PC-3 (cell line): Measurements from ENCODE around the gene ADD1. TPM values are rescaled to one million over a fixed set of nuclear protein-coding genes. Genes with fewer than 3 reads are reported as not detected.

Experiments used
- ATAC-seq: fragments of 200-7000 bp; cut with Tn5 transposase; 2 replicates; pipeline ENCODE4 v1.9.1; 2020; ENCODE audit warnings: mild to moderate bottlenecking, moderate library complexity
- BruUV-seq: library from RNA; stranded (reverse); fragments of 400-500 nt; replicated peaks from 2 replicates; lab custom pipeline; 2021; lab: Mats Ljungman, UMichigan
- CTCF ChIA-PET: fragments of 300-600 bp; sonication (Branson Sonifier 250); formaldehyde crosslinking; loops from one replicate; lab custom pipeline; 2022; ENCODE audit warnings: antibody characterized with exemption; lab: Charles Lee
- POLR2A ChIA-PET: fragments of 300-600 bp; sonication (Branson Sonifier 250); formaldehyde crosslinking; loops from one replicate; lab custom pipeline; 2022; ENCODE audit warnings: antibody characterized with exemption; ENCODE audit not compliant: unreplicated experiment; lab: Charles Lee
- DNase-seq: peaks from one replicate; pipeline ENCODE4 v3.0.0-alpha.2; 2015
- H2AFZ ChIP-seq: fragments of 300-600 bp; sonication (generic); 2 replicates; pipeline ENCODE4 v1.6.0; 2016; ENCODE audit warnings: antibody characterized with exemption, low read length
- H3F3A ChIP-seq: fragments of 300-600 bp; sonication (generic); one replicate; pipeline ENCODE4 v1.6.0; 2017; ENCODE audit warnings: antibody characterized with exemption, low read length, control low read depth, mild to moderate bottlenecking; ENCODE audit not compliant: unreplicated experiment
- H3K27ac ChIP-seq: fragments of 300-600 bp; sonication (generic); 2 replicates; pipeline ENCODE4 v1.5.1; 2016; ENCODE audit warnings: mild to moderate bottlenecking, low read length
- H3K27me3 ChIP-seq: fragments of 300-600 bp; sonication (generic); 2 replicates; pipeline ENCODE4 v1.6.1; 2016; ENCODE audit warnings: low read length, mixed read lengths
- H3K36me3 ChIP-seq: fragments of 300-600 bp; sonication (generic); 2 replicates; pipeline ENCODE4 v1.6.1; 2016; ENCODE audit warnings: low read depth, mixed run types, low read length, mixed read lengths
- H3K4me1 ChIP-seq: fragments of 300-600 bp; sonication (generic); 2 replicates; pipeline ENCODE4 v1.5.1; 2016; ENCODE audit warnings: low read length; ENCODE audit not compliant: insufficient read depth
- H3K4me2 ChIP-seq: fragments of 300-600 bp; sonication (generic); 2 replicates; pipeline ENCODE4 v1.6.0; 2016; ENCODE audit warnings: low read length
- H3K4me3 ChIP-seq: fragments of 300-600 bp; sonication (generic); 2 replicates; pipeline ENCODE4 v1.5.1; 2016; ENCODE audit warnings: mild to moderate bottlenecking, low read length, mixed read lengths
- H3K79me2 ChIP-seq: fragments of 300-600 bp; sonication (generic); 2 replicates; pipeline ENCODE4 v1.6.1; 2017; ENCODE audit warnings: low read length, mixed read lengths
- H3K9ac ChIP-seq: fragments of 300-600 bp; sonication (generic); 2 replicates; pipeline ENCODE4 v1.6.0; 2016; ENCODE audit warnings: mild to moderate bottlenecking, low read length
- H3K9me2 ChIP-seq: fragments of 300-600 bp; sonication (generic); replicated peaks from 2 replicates; pipeline ENCODE4 v1.6.1; 2016; ENCODE audit warnings: mixed run types, low read length, mixed read lengths
- H3K9me3 ChIP-seq: fragments of 300-600 bp; sonication (generic); 2 replicates; pipeline ENCODE4 v1.6.1; 2016; ENCODE audit warnings: low read length, mixed read lengths
- H4K20me1 ChIP-seq: fragments of 300-600 bp; sonication (generic); 2 replicates; pipeline ENCODE4 v1.6.1; 2016; ENCODE audit warnings: low read length, mixed read lengths
- CTCF ChIP-seq: fragments of 300-600 bp; sonication (generic); conservative IDR thresholded peaks from 2 replicates; pipeline ENCODE4 v1.5.1; 2017; ENCODE audit warnings: antibody characterized with exemption, low read depth, mild to moderate bottlenecking, low read length
- EZH2 ChIP-seq: fragments of 300-600 bp; sonication (generic); IDR thresholded peaks from one replicate; pipeline ENCODE4 v1.6.1; 2017; ENCODE audit warnings: antibody characterized with exemption, mild to moderate bottlenecking, low read length; ENCODE audit not compliant: unreplicated experiment
- EZH2phosphoT487 ChIP-seq: fragments of 300-600 bp; sonication (generic); IDR thresholded peaks from 2 replicates; pipeline ENCODE4 v1.6.1; 2018; ENCODE audit warnings: mild to moderate bottlenecking, antibody characterized with exemption, low read length, borderline replicate concordance
- intact Hi-C: fragments of 100-400 bp; cut with micrococcal nuclease; formaldehyde crosslinking; loops from 2 replicates; pipeline ENCODE4 v1.9.0; 2023
- total RNA-seq: library from RNA; depleted of rRNA; stranded (reverse); fragments of >200 nt; gene quantifications from 2 replicates; pipeline ENCODE4 v1.2.3, GENCODE V29; 2014

The ADD1 gene
- total RNA-seq, 1 experiment from 2014 or later = 118 TPM

DNA sequence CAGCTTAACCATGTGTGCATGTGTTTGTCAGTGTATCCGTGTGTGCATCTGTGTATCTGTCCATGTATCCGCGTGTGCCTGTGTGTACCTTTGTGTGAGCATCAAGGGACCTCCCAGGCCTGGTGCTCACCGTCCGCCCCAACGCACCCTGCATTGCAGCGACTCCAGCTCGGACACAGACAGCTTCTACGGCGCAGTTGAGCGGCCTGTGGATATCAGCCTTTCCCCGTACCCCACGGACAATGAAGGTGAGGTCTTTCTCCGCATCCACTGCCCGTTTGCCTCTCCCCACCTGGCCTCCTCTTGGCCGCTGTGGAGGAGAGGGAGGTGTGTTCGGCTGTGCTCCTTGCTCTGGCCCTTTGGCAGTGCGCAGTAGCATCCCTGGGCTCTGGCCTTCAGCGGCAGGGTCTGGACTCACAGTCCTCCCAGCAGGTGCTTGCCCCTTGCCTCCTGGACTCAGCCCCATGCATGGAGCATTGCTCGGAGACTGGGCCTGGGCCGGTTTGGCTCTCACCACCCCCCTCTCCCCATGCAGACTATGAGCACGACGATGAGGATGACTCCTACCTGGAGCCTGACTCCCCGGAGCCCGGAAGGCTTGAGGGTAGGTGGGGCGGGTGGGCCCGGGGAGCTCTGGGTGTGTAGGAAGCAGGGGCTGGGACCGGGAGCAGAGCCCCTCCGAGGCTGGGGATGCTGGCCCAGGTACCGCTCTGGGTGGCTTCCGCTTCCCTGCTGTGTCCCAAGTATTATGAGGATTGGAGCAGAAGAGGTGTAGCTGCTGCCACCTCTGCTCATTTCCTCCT is 16.4 kb upstream of the ADD1 start:
- BruUV-seq = no TSS peak

GRCh38 chr4:2827874-2828751 is 15.5 kb upstream of the ADD1 start:
- no peaks in the 10 kb centered on the region for H3K36me3 ChIP-seq

More for the DNA sequence above, 16.4 kb upstream of the ADD1 start:
- Histone ChIP-seq H3K4me1 (no peaks in the 10 kb centered on the region), H3K9me2 (no peaks in the 10 kb centered on the region), H3K79me2 (no peaks in the 10 kb centered on the region), H3K27me3 (no peaks in the 10 kb centered on the region), H3K9ac (no peak overlapping the region), H3K36me3 (no peaks in the 10 kb centered on the region), H3K4me3 (no peak overlapping the region), H3K27ac (no peak overlapping the region), H2AFZ (no peak overlapping the region), H4K20me1 (no peaks in the 10 kb centered on the region), H3K9me3 (no peaks in the 10 kb centered on the region), H3F3A (no peaks in the 10 kb centered on the region), H3K4me2 (no peak overlapping the region)
- no peak for TF ChIP-seq CTCF
- TF ChIP-seq EZH2 = no peak
- no peak for TF ChIP-seq EZH2phosphoT487
- POLR2A ChIA-PET = no interaction called here
- ATAC-seq (no peak), DNase-seq (no peak)
- intact Hi-C loops = no loop called here
- CTCF ChIA-PET = no interaction called here

More at GRCh38 chr4:2827874-2828751, 15.5 kb upstream of the ADD1 start:
- CTCF ChIA-PET = no interaction called here
- POLR2A ChIA-PET = no interaction called here
- H3K79me2 ChIP-seq = no peaks in the 10 kb centered on the region
- TF ChIP-seq CTCF (no peak), EZH2phosphoT487 (no peak), EZH2 (no peak)
- H3K27ac ChIP-seq = no peak overlapping the region
- no peak overlapping the region for H2AFZ ChIP-seq
- DNase-seq (no peak), ATAC-seq (no peak)
- no peaks in the 10 kb centered on the region for H3F3A ChIP-seq
- no peaks in the 10 kb centered on the region for H3K27me3 ChIP-seq
- no TSS peak for BruUV-seq
- H3K4me1 ChIP-seq = no peaks in the 10 kb centered on the region
- H3K4me3 ChIP-seq = no peak overlapping the region
- no peaks in the 10 kb centered on the region for H4K20me1 ChIP-seq
- no peaks in the 10 kb centered on the region for H3K9me2 ChIP-seq
- intact Hi-C loops = no loop called here
- H3K9ac ChIP-seq = no peak overlapping the region
- no peaks in the 10 kb centered on the region for H3K9me3 ChIP-seq
- no peak overlapping the region for H3K4me2 ChIP-seq
